ENCODE measurements around the gene SEMA7A. TPM values are rescaled to one million over a fixed set of nuclear protein-coding genes. Genes with fewer than 3 reads are reported as not detected.

Gene SEMA7A
- total and polyA plus RNA-seq, 11 donors, result 0.53 to 7.5 (median 1.8) TPM

DNA sequence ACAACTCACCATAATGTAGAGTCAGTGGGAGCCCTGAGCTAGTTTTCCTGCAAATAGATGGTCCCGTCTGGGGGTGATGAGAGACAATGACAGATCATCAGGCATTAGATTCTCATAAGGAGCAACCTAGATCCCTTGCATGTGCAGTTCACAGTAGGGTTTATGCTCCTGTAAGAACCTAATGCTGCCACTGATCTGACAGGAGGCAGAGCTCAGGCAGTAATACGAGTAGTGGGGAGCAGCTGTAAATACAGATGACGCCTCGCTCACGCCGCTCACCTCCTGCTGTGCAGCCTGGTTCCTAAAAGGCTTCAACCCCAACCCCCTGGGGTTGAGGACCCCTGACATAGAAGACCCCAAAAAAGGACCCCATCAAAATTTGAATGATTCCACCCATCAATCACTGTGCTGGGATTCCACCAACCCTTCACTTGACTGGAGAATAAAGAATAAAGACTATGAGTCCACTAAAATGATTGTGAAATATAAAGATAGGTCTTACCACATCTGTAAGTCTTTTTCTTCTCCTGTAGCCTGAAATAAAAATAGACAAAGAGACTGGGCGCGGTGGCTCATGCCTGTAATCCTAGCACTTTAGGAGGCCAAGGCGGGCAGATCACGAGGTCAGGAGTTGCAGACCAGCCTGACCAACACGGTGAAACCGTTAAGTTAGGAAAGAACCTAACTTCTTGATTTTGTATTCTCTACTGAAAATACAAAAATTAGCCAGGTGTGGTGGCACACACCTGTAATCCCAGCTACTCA, 37.1 kb upstream of the SEMA7A start:
- 92 to 96% (median 94%) methylated on average over 12 of the region's 12 CpGs for WGBS, 4 donors
- DNase-seq (no peak), ATAC-seq (no peak)
- H3K36me3 ChIP-seq, result peaks cover 0 to 14% (median 0%) of the 10 kb centered on the region in 9 donors
- TF ChIP-seq, protein P1, sequence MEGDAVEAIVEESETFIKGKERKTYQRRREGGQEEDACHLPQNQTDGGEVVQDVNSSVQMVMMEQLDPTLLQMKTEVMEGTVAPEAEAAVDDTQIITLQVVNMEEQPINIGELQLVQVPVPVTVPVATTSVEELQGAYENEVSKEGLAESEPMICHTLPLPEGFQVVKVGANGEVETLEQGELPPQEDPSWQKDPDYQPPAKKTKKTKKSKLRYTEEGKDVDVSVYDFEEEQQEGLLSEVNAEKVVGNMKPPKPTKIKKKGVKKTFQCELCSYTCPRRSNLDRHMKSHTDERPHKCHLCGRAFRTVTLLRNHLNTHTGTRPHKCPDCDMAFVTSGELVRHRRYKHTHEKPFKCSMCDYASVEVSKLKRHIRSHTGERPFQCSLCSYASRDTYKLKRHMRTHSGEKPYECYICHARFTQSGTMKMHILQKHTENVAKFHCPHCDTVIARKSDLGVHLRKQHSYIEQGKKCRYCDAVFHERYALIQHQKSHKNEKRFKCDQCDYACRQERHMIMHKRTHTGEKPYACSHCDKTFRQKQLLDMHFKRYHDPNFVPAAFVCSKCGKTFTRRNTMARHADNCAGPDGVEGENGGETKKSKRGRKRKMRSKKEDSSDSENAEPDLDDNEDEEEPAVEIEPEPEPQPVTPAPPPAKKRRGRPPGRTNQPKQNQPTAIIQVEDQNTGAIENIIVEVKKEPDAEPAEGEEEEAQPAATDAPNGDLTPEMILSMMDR (IDR thresholded peaks at IDR 0.05), result no peak
- no peak for TF ChIP-seq POLR2A (IDR thresholded peaks at IDR 0.05)
- H3K27ac ChIP-seq, result no peak overlapping the region
- no peaks in the 10 kb centered on the region for H3K27me3 ChIP-seq
- intact Hi-C loops (cut with DNase I), result no loop called here
- no peaks in the 10 kb centered on the region for H3K9me3 ChIP-seq
- H3K4me3 ChIP-seq, result no peak overlapping the region
- H3K4me1 ChIP-seq, result no peaks in the 10 kb centered on the region

DNA sequence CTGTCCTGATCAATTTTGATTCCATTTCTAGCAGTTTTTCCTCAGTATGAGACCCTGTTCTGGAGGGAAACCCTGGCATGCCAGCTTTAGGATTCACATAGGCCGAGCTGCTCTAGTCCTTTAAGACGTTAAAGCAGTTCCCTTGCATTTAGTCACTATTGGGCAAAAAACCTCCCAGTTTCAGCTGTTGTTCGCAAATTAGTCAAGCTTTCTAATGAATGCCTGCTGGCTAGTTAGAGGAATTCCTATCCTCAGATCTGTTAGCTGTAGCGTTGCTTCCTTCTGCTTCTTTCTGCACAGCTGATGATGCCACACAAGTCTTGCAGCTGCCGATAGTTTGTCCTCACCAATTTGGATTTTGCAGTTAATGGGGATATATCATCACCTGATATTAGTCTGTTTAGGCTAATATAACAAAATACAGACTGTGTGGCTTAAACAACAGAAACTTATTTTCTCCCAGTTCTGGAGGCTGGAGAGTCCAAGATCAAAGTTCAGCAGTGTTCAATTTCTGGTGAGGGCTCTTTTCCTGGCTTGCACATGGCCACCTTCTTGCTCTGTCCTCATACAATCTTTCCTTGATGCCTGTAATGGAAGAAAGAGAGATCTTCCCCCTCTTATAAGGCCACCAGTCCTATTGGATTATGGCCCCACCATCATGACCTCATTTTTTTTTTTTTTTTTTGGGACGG, 34.7 kb upstream of the SEMA7A start:
- WGBS, 4 donors, result 94 to 98% (median 97%) methylated on average over 6 of the region's 6 CpGs
- Histone ChIP-seq H3K4me3 (no peak overlapping the region), H3K36me3 (peaks cover 0 to 14% (median 0%) of the 10 kb centered on the region in 9 donors), H3K4me1 (no peaks in the 10 kb centered on the region), H3K27ac (no peak overlapping the region), H3K9me3 (peaks cover 0 to 6% (median 0%) of the 10 kb centered on the region in 12 donors), H3K27me3 (no peaks in the 10 kb centered on the region)
- ATAC-seq, result no peak
- TF ChIP-seq, protein P1 (IDR thresholded peaks at IDR 0.05), result no peak
- TF ChIP-seq POLR2A (IDR thresholded peaks at IDR 0.05), result no peak
- intact Hi-C loops (cut with DNase I), result loop anchor here in 3 of 10 donors (10.0 kb wide), 1 partner anchor 146 kb away; the partner anchor contains the start of gene CLK3 (in 3 of the 3)
- DNase-seq, result no peak

DNA sequence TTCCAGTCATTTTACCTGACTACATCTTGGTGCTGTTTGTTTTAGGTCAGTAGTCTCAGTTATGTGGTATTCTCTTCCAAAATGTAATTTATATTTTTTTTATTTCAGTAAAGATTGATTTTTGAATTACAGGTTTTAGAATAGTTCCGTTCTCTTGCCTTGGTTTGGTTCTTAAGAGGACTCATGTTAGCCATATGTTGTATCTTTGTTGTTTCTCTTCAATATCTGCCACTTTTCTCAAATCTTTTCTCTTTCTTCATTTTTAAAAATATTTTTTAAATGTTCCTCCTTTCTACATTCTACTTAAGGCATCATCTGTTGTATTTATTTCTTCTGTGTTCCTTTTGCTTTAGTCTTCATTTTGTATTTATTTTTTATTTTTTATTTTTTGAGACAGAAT, 32.8 kb upstream of the SEMA7A start:
- intact Hi-C loops (cut with DNase I), result loop anchor here in 3 of 10 donors (10.0 kb wide), 1 partner anchor 148 kb away; the partner anchor contains the start of gene CLK3 (in 3 of the 3)
- ATAC-seq (no peak), DNase-seq (no peak)
- no peaks in the 10 kb centered on the region for H3K27me3 ChIP-seq
- no peak overlapping the region for H3K27ac ChIP-seq
- no peak for TF ChIP-seq POLR2A (IDR thresholded peaks at IDR 0.05)
- TF ChIP-seq, protein P1 (IDR thresholded peaks at IDR 0.05), result no peak
- H3K9me3 ChIP-seq, result peaks cover 0 to 9% (median 0%) of the 10 kb centered on the region in 12 donors
- H3K4me3 ChIP-seq, result no peak overlapping the region
- H3K4me1 ChIP-seq, result peaks cover 0 to 10% (median 4%) of the 10 kb centered on the region in 12 donors
- WGBS, 4 donors, result 97 to 100% (median 98%) methylated on average over 1 of the region's 1 CpG
- peaks cover 0 to 5% (median 0%) of the 10 kb centered on the region in 9 donors for H3K36me3 ChIP-seq

DNA sequence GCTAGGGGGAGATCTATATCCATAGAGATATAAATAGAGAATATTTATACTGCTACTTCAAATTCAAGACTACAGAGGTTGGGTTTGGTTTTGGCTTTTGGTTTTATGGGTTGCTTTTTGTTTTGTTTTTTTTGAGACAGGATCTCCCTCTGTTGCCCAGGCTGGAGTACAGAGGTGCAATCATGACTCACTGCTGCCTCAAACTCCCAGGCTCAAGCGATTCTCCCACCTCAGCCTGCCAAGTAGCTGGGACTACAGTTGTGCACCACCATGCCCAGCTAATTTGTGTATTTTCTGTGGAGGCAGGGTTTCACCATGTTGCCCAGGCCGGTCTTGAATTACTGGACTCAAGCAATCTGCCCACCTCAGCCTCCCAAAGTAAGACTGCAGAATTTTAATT, 31.1 kb upstream of the SEMA7A start:
- no peak for DNase-seq
- H3K27me3 ChIP-seq, result no peaks in the 10 kb centered on the region
- TF ChIP-seq, protein P1 (IDR thresholded peaks at IDR 0.05), result no peak
- no peak for TF ChIP-seq POLR2A (IDR thresholded peaks at IDR 0.05)
- WGBS, 4 donors, result 94 to 100% (median 97%) methylated on average over 2 of the region's 2 CpGs
- peaks cover 0 to 21% (median 11%) of the 10 kb centered on the region in 12 donors for H3K4me1 ChIP-seq
- H3K36me3 ChIP-seq, result peaks cover 0 to 5% (median 0%) of the 10 kb centered on the region in 9 donors
- ATAC-seq, result no peak
- intact Hi-C loops (cut with DNase I), result loop anchor here in 9 of 10 donors (5.0 to 10.0 kb wide), 4 partner anchors 72 to 152 kb away; partner anchors contain the start of genes CLK3 (in 7 of the 9) and ARID3B (in 3 of the 9)
- no peak overlapping the region for H3K4me3 ChIP-seq
- peaks cover 0 to 9% (median 0%) of the 10 kb centered on the region in 12 donors for H3K9me3 ChIP-seq
- no peak overlapping the region for H3K27ac ChIP-seq
